Measurements from ENCODE around the gene TMEM80.

TMEM80 gene

DNA sequence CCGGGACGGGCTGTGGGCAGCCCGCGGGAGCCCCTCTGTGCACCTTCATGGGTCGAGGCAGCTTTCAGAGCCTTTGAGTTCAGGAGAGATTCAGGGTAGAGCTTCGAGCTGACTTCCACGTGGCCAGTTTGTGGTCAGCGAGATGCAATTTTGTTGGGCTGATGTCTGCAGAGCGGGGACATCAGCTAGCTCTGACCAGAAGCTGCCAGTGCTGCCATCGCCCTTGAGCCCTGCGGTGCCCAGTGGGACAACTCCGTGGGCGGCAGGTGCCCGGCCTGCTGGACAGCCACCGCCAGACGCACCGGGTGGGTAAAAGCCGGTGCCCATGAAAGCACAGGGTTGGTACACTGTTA, 52.4 kb downstream of the TMEM80 start:
- DNase-seq = no peak

DNA sequence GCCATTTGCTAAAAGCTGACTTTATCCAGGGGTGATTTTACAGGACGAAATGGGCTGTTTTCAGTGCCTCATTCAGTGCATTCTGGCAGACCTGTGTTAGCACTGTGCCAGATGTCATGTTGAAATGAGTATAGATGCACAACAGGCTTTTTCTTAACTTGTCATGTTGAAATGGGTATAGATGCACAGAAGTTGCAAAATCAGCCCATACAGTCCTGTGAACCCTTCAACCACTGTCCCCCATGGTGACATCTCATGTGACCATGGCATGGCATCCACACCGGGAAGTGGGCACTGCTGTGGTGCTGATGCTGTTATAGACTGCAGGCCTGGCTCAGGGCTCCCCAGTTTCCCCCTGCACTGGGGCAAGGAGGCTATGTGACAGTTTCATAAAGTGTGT, 54.1 kb downstream of the TMEM80 start:
- DNase-seq = no peak
